Sigmoid colon (tissue), 7 donors: ENCODE results near the gene MEI1. TPM values are rescaled to one million over a fixed set of nuclear protein-coding genes. Genes with fewer than 3 reads are reported as not detected.
A peak's percentile ranks its signal among the peaks of the same experiment; 100 is the strongest.

Source experiments
- DNase-seq: peaks from one replicate; pipeline ENCODE4 v3.0.0-alpha.2; 2019
- H3K27ac ChIP-seq, 4 donors: fragments of 200-600 bp; sonication (generic); one replicate each; pipeline ENCODE4 v1.5.1; 2016 to 2019; ENCODE audit warnings: mild to moderate bottlenecking in 1 of 4
- H3K27me3 ChIP-seq, 3 donors: fragments of 200-600 bp; sonication (generic); one replicate each; pipeline ENCODE4 v1.5.1; 2019; ENCODE audit warnings: mild to moderate bottlenecking in 1 of 3
- H3K36me3 ChIP-seq, 4 donors: fragments of 200-600 bp; sonication (generic); one replicate each; pipeline ENCODE4 v1.5.1; 2016 to 2019
- H3K4me1 ChIP-seq, 4 donors: fragments of 200-600 bp; sonication (generic); one replicate each; pipeline ENCODE4 v1.5.1; 2017 to 2019
- H3K4me3 ChIP-seq, 4 donors: fragments of 200-600 bp; sonication (generic); one replicate each; pipeline ENCODE4 v1.5.1; 2017 to 2019; ENCODE audit warnings: mild to moderate bottlenecking in 2 of 4, moderate library complexity in 1 of 4
- H3K9me3 ChIP-seq, 4 donors: fragments of 200-600 bp in 3 of 4; sonication (generic) in 3 of 4; one replicate each; pipeline versions ENCODE4 v1.5.1 to v1.6.1; 2013 to 2019
- EP300 ChIP-seq, 4 donors: sonication (generic); formaldehyde crosslinking; IDR thresholded peaks; one replicate each; pipeline ENCODE4 v1.6.1; 2017; ENCODE audit warnings: antibody characterized with exemption in 4 of 4
- POLR2A ChIP-seq, 2 donors: fragments of 450-650 bp; IDR thresholded peaks; one replicate each; pipeline ENCODE4 v1.6.1; 2016; ENCODE audit warnings: antibody characterized with exemption in 2 of 2, mild to moderate bottlenecking in 2 of 2, moderate library complexity in 2 of 2
- POLR2AphosphoS5 ChIP-seq, 4 donors: sonication (generic); formaldehyde crosslinking; IDR thresholded peaks; one replicate each; pipeline ENCODE4 v1.6.1; 2017; ENCODE audit warnings: antibody characterized with exemption in 4 of 4
- WGBS, 2 donors: extraction: QIAGEN DNeasy Blood & Tissue Kit; methylation state at CpG; one replicate each; pipeline ENCODE4 v1.1.7; 2013; 5-methylcytosine and 5-hydroxymethylcytosine counted together
- intact Hi-C: fragments of 100-400 bp; cut with DNase I; formaldehyde crosslinking; loops from one replicate; pipeline ENCODE4 v1.15.1; 2023
- polyA plus RNA-seq, 3 donors: library from polyadenylated mRNA; stranded (reverse); fragments of 200-250 nt; gene quantifications; one replicate each; pipeline ENCODE4 v1.2.3, GENCODE V29; 2013
- total RNA-seq, 4 donors: library from RNA; depleted of rRNA; stranded (reverse); fragments of >200 nt; gene quantifications; one replicate each; pipeline ENCODE4 v1.1.0, GENCODE V29; 2016
- TF ChIP-seq, protein P1 (sequence below), 4 experiments: fragments of 450-650 bp in 3 of 4; fragments of 200-600 bp in 1 of 4; IDR thresholded peaks; one replicate each; pipeline ENCODE4 v1.5.1; 2016 to 2019; ENCODE audit warnings: antibody characterized with exemption in 4 of 4, mild to moderate bottlenecking in 3 of 4, moderate library complexity in 2 of 4
- donor health status: healthy with polysubstance abuse.
- donor health status: Bipolar disorder and iron deficiency.
- donor health status: healthy.

Gene MEI1
- total and polyA plus RNA-seq, 7 donors = 0.54 to 6.4 (median 1.2) TPM; not detected in 2

GRCh38 chr22:41820447-41820846 is 121.1 kb downstream of the MEI1 start:
- Histone ChIP-seq H3K27ac (no peak overlapping the region), H3K27me3 (no peaks in the 10 kb centered on the region), H3K4me1 (no peaks in the 10 kb centered on the region), H3K9me3 (no peaks in the 10 kb centered on the region), H3K4me3 (no peak overlapping the region), H3K36me3 (no peaks in the 10 kb centered on the region)
- 86 to 92% methylated on average over 5 of the region's 5 CpGs for WGBS, 2 donors
- no peak for DNase-seq
- intact Hi-C loops = no loop called here
- TF ChIP-seq POLR2A (IDR thresholded peaks at IDR 0.05) (no peak), POLR2AphosphoS5 (IDR thresholded peaks at IDR 0.05) (no peak), EP300 (IDR thresholded peaks at IDR 0.05) (no peak)
- TF ChIP-seq, protein P1, sequence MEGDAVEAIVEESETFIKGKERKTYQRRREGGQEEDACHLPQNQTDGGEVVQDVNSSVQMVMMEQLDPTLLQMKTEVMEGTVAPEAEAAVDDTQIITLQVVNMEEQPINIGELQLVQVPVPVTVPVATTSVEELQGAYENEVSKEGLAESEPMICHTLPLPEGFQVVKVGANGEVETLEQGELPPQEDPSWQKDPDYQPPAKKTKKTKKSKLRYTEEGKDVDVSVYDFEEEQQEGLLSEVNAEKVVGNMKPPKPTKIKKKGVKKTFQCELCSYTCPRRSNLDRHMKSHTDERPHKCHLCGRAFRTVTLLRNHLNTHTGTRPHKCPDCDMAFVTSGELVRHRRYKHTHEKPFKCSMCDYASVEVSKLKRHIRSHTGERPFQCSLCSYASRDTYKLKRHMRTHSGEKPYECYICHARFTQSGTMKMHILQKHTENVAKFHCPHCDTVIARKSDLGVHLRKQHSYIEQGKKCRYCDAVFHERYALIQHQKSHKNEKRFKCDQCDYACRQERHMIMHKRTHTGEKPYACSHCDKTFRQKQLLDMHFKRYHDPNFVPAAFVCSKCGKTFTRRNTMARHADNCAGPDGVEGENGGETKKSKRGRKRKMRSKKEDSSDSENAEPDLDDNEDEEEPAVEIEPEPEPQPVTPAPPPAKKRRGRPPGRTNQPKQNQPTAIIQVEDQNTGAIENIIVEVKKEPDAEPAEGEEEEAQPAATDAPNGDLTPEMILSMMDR (IDR thresholded peaks at IDR 0.05) = no peak

- Histone ChIP-seq H3K9me3 (no peaks in the 10 kb centered on the region), H3K27me3 (no peaks in the 10 kb centered on the region), H3K4me1 (peaks cover 0 to 8% (median 0%) of the 10 kb centered on the region in 4 donors), H3K27ac (no peak overlapping the region), H3K36me3 (no peaks in the 10 kb centered on the region), H3K4me3 (no peak overlapping the region)
- intact Hi-C loops = loop anchor here (2.0 kb wide), 1 partner anchor 119 kb away; no protein-coding TSS in a partner anchor
- DNase-seq = no peak
- 89 to 92% methylated on average over 12 of the region's 12 CpGs for WGBS, 2 donors
- TF ChIP-seq POLR2A (IDR thresholded peaks at IDR 0.05) (no peak), POLR2AphosphoS5 (IDR thresholded peaks at IDR 0.05) (no peak), EP300 (IDR thresholded peaks at IDR 0.05) (no peak)
- TF ChIP-seq, protein P1 (IDR thresholded peaks at IDR 0.05) = no peak
These were observed 122.4 kb downstream of the MEI1 start for GRCh38 chr22:41821471-41822316.

- Histone ChIP-seq H3K27ac (no peak overlapping the region), H3K4me1 (peaks cover 0 to 8% (median 0%) of the 10 kb centered on the region in 4 donors), H3K4me3 (no peak overlapping the region), H3K27me3 (no peaks in the 10 kb centered on the region), H3K36me3 (no peaks in the 10 kb centered on the region), H3K9me3 (no peaks in the 10 kb centered on the region)
- TF ChIP-seq, protein P1 (IDR thresholded peaks at IDR 0.05) = peak in 2 of 4 experiments; percentile 39 to 62
- TF ChIP-seq POLR2AphosphoS5 (IDR thresholded peaks at IDR 0.05) = no peak
- WGBS, 2 donors = 65 to 88% methylated on average over 3 of the region's 3 CpGs
- no peak for DNase-seq
- intact Hi-C loops = loop anchor here (2.0 kb wide), 1 partner anchor 118 kb away; no protein-coding TSS in a partner anchor
These were observed 123.2 kb downstream of the MEI1 start for GRCh38 chr22:41822317-41823057.

GRCh38 chr22:41823797-41824196 is 124.5 kb downstream of the MEI1 start:
- Histone ChIP-seq H3K36me3 (no peaks in the 10 kb centered on the region), H3K9me3 (no peaks in the 10 kb centered on the region), H3K4me3 (no peak overlapping the region), H3K27me3 (no peaks in the 10 kb centered on the region), H3K4me1 (peaks cover 0 to 8% (median 0%) of the 10 kb centered on the region in 4 donors), H3K27ac (no peak overlapping the region)
- 70 to 87% methylated on average over 6 of the region's 6 CpGs for WGBS, 2 donors
- TF ChIP-seq EP300 (IDR thresholded peaks at IDR 0.05) (no peak), POLR2AphosphoS5 (IDR thresholded peaks at IDR 0.05) (no peak), POLR2A (IDR thresholded peaks at IDR 0.05) (no peak)
- TF ChIP-seq, protein P1 (IDR thresholded peaks at IDR 0.05) = no peak
- DNase-seq = no peak
- intact Hi-C loops = loop anchor here (2.0 kb wide), 1 partner anchor 117 kb away; no protein-coding TSS in a partner anchor
